ENCODE results near the gene TROAP. TPM values are rescaled to one million over a fixed set of nuclear protein-coding genes. Genes with fewer than 3 reads are reported as not detected.
A peak's percentile ranks its signal among the peaks of the same experiment; 100 is the strongest.

TROAP gene
- total and polyA plus RNA-seq, 7 experiments from 2014 or later = 0.21 to 58.2 (median 1.3) TPM; not detected in 2

DNA sequence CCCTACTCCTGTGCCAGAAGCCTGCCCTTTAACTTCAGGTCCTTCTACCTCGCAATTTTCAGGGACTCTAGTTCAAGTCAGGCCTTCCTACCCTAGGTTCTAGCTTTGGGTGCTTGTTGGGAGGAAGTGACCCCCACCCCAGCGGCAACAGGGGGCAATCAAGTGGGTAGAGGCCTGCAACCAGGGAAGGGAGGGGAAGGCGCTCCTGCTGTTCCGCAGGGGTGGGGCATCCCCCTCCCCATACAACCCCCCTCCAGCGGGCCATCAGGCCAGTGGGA is 28.3 kb upstream of the TROAP start:
- CTCF ChIA-PET = interaction anchor here (0.5 to 1.6 kb wide), 6 partner anchors 10 to 281 kb away, joined by 3 to 8 read pairs (median 4); no protein-coding TSS in a partner anchor
- H3K36me3 Mint-ChIP-seq = no peaks in the 10 kb centered on the region
- Histone ChIP-seq H3K4me3 (ENCODE audit: low read length) (no peak overlapping the region), H3K9me3 (ENCODE audit: control insufficient read depth in 2 of 3, low read length in 3 of 3) (no peaks in the 10 kb centered on the region), H3K27ac (ENCODE audit: low read depth, low read length) (no peak overlapping the region), H3K4me1 (ENCODE audit: control insufficient read depth in 2 of 2, insufficient read depth in 2 of 2, low read length in 2 of 2) (peaks cover 10 to 11% of the 10 kb centered on the region in 2 donors), H3K27me3 (ENCODE audit: control insufficient read depth in 2 of 2, insufficient read depth in 2 of 2, low read length in 2 of 2) (peaks cover 0 to 28% of the 10 kb centered on the region in 2 donors), H3K36me3 (ENCODE audit: control insufficient read depth in 2 of 3, insufficient read depth in 3 of 3, low read length in 3 of 3) (no peaks in the 10 kb centered on the region)
- peak overlapping the region in 1 of 10 donors; percentile 80 for H3K4me3 Mint-ChIP-seq
- POLR2A ChIA-PET = interaction anchor here (0.6 kb wide), 1 partner anchor 394 kb away, joined by 3 read pairs; no protein-coding TSS in a partner anchor
- DNase-seq (no peak), ATAC-seq (no peak)
- peaks cover 0 to 2% (median 0%) of the 10 kb centered on the region in 11 donors for H3K9me3 Mint-ChIP-seq
- no peak overlapping the region for H3K27ac Mint-ChIP-seq
- peaks cover 7 to 27% (median 21%) of the 10 kb centered on the region in 7 donors for H3K4me1 Mint-ChIP-seq
- peaks cover 32 to 71% (median 40%) of the 10 kb centered on the region in 5 donors for H3K27me3 Mint-ChIP-seq
- intact Hi-C loops (cut with micrococcal nuclease) = no loop called here

DNA sequence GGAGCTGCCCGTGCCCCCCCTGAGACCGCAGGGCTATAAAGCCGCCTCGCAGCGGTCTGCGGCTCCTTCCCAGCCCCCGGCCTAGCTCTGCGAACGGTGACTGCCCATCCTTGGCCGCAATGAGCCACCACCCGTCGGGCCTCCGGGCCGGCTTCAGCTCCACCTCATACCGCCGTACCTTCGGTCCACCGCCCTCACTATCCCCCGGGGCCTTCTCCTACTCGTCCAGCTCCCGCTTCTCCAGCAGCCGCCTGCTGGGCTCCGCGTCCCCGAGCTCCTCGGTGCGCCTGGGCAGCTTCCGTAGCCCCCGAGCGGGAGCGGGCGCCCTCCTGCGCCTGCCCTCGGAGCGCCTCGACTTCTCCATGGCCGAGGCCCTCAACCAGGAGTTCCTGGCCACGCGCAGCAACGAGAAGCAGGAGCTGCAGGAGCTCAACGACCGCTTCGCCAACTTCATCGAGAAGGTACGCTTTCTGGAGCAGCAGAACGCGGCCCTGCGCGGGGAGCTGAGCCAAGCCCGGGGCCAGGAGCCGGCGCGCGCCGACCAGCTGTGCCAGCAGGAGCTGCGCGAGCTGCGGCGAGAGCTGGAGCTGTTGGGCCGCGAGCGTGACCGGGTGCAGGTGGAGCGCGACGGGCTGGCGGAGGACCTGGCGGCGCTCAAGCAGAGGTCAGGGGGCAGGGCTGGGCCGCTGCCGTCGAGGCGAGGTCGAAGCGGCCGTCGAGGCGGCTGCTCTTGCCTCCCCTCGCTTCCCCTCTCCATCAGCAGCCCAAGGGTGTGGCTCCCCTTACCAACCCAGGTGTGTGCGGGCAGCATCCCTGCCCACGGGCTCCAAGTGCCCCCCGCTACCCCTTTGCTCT is 27.7 kb upstream of the TROAP start, which contains the start of gene PRPH:
Gene PRPH, plus strand, starts transcription at position 66 of the 855 bp plus-strand sequence. Its CDS starts 54 bp downstream, at position 120.
- Histone ChIP-seq H3K36me3 (ENCODE audit: control insufficient read depth in 2 of 3, insufficient read depth in 3 of 3, low read length in 3 of 3) (no peaks in the 10 kb centered on the region), H3K9me3 (ENCODE audit: control insufficient read depth in 2 of 3, low read length in 3 of 3) (no peaks in the 10 kb centered on the region), H3K4me3 (ENCODE audit: low read length) (no peak within 1 kb of the TSS), H3K4me1 (ENCODE audit: control insufficient read depth in 2 of 2, insufficient read depth in 2 of 2, low read length in 2 of 2) (peaks cover 10 to 11% of the 10 kb centered on the region in 2 donors), H3K27ac (ENCODE audit: low read depth, low read length) (no peak within 1 kb of the TSS), H3K27me3 (ENCODE audit: control insufficient read depth in 2 of 2, insufficient read depth in 2 of 2, low read length in 2 of 2) (peaks cover 0 to 28% of the 10 kb centered on the region in 2 donors)
- Mint-ChIP-seq H3K27me3 (peaks cover 32 to 70% (median 40%) of the 10 kb centered on the region in 5 donors), H3K27ac (no peak within 1 kb of the TSS), H3K4me3 (peak within 1 kb of the TSS in 2 of 10 donors; percentile 16 to 80), H3K36me3 (no peaks in the 10 kb centered on the region), H3K9me3 (peaks cover 0 to 2% (median 0%) of the 10 kb centered on the region in 11 donors), H3K4me1 (peaks cover 7 to 27% (median 21%) of the 10 kb centered on the region in 7 donors)
- ChIA-PET POLR2A (interaction anchor here (0.6 kb wide), 1 partner anchor 394 kb away, joined by 3 read pairs; no protein-coding TSS in a partner anchor), CTCF (interaction anchor here (0.5 to 1.6 kb wide), 7 partner anchors 8 to 280 kb away, joined by 3 to 8 read pairs (median 4); no protein-coding TSS in a partner anchor)
- intact Hi-C loops (cut with micrococcal nuclease) = no loop called here
- no peak for DNase-seq
- no peak for ATAC-seq

DNA sequence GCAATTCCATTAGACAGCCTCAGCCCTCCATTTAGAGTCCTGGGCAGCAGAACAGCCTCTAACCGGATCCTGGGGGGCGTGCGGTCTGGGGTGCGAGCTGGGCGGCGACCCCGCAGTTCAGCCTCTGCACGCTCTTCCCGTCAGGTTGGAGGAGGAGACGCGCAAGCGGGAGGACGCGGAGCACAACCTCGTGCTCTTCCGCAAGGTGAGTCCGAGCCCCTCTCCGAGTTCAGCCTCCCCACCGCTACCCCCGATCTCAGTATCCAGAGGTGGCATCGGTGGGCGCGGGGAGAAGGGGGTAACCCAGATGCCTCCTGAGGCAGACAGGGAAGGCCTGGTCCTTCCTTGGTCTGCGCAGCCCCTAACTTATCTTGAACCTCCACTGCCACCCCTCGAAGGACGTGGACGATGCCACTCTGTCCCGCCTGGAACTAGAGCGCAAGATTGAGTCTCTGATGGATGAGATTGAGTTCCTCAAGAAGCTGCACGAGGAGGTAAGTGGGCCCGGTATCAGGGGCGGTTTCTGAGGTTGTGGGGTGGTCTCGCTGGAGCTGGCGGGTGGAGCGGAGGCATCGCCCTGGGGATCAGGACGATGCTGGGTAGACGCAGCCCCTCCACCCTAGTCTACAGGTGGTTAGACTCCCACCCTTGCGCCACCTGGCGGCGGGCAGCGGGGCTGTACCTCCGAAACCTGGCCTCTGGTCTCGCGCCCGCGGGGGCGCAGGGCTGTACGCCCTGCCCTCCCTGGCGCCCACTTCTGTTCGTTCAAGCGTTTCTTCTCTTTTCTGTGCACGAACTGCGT is 26.8 kb upstream of the TROAP start:
- Mint-ChIP-seq H3K27ac (no peak overlapping the region), H3K9me3 (peaks cover 0 to 2% (median 0%) of the 10 kb centered on the region in 11 donors), H3K4me1 (peaks cover 7 to 27% (median 21%) of the 10 kb centered on the region in 7 donors), H3K27me3 (peaks cover 38 to 68% (median 46%) of the 10 kb centered on the region in 5 donors), H3K4me3 (peak overlapping the region; percentile 57 to 83 (median 74)), H3K36me3 (no peaks in the 10 kb centered on the region)
- CTCF ChIA-PET = interaction anchor here (0.6 to 1.6 kb wide), 4 partner anchors 9 to 145 kb away, joined by 3 to 4 read pairs (median 4); partner anchors contain the start of gene C1QL4
- Histone ChIP-seq H3K4me3 (ENCODE audit: low read length) (peak overlapping the region; percentile 36), H3K9me3 (ENCODE audit: control insufficient read depth in 2 of 3, low read length in 3 of 3) (no peaks in the 10 kb centered on the region), H3K27ac (ENCODE audit: low read depth, low read length) (no peak overlapping the region), H3K27me3 (ENCODE audit: control insufficient read depth in 2 of 2, insufficient read depth in 2 of 2, low read length in 2 of 2) (peaks cover 0 to 28% of the 10 kb centered on the region in 2 donors), H3K4me1 (ENCODE audit: control insufficient read depth in 2 of 2, insufficient read depth in 2 of 2, low read length in 2 of 2) (peaks cover 10 to 11% of the 10 kb centered on the region in 2 donors), H3K36me3 (ENCODE audit: control insufficient read depth in 2 of 3, insufficient read depth in 3 of 3, low read length in 3 of 3) (no peaks in the 10 kb centered on the region)
- ATAC-seq (peak; percentile 82), DNase-seq (peak; percentile 37 to 75 (median 58))
- intact Hi-C loops (cut with micrococcal nuclease) = loop anchor here (1.0 to 2.0 kb wide), 3 partner anchors 8 to 47 kb away; partner anchors contain the start of gene TROAP (in 1 of the 2)
- POLR2A ChIA-PET = interaction anchor here (1.2 kb wide), 1 partner anchor 37 kb away, joined by 4 read pairs; no protein-coding TSS in a partner anchor

DNA sequence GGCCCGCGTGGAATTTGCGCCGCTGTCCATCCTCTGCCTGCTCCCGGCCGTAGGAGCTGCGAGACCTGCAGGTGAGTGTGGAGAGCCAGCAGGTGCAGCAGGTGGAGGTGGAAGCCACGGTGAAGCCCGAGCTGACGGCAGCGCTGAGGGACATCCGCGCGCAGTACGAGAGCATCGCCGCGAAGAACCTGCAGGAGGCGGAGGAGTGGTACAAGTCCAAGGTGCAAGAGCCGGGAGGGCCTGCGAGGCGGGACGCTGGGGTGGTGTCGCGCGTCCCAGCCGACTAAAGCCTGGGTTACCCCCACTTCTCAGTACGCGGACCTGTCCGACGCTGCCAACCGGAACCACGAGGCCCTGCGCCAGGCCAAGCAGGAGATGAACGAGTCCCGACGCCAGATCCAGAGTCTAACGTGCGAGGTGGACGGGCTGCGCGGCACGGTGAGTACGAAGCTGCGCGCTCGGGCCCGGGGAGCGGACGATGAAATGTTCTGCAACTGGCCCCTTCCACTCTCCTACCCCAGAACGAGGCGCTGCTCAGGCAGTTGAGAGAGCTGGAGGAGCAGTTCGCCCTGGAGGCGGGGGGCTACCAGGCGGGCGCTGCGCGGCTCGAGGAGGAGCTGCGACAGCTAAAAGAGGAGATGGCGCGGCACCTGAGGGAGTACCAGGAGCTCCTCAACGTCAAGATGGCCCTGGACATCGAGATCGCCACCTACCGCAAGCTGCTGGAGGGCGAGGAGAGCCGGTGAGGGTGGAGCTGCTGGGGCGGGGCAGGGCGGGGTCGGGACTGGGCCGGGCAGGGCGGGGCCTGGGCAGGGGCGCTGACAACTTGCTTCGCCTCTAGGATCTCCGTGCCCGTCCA is 26.0 kb upstream of the TROAP start:
- Histone ChIP-seq H3K27ac (ENCODE audit: low read depth, low read length) (no peak overlapping the region), H3K9me3 (ENCODE audit: control insufficient read depth in 2 of 3, low read length in 3 of 3) (no peaks in the 10 kb centered on the region), H3K36me3 (ENCODE audit: control insufficient read depth in 2 of 3, insufficient read depth in 3 of 3, low read length in 3 of 3) (no peaks in the 10 kb centered on the region), H3K27me3 (ENCODE audit: control insufficient read depth in 2 of 2, insufficient read depth in 2 of 2, low read length in 2 of 2) (peaks cover 0 to 28% of the 10 kb centered on the region in 2 donors), H3K4me3 (ENCODE audit: low read length) (peak overlapping the region; percentile 36), H3K4me1 (ENCODE audit: control insufficient read depth in 2 of 2, insufficient read depth in 2 of 2, low read length in 2 of 2) (peaks cover 10 to 11% of the 10 kb centered on the region in 2 donors)
- ATAC-seq = peak; percentile 61
- Mint-ChIP-seq H3K4me3 (peak overlapping the region; percentile 59 to 83 (median 74)), H3K27me3 (peaks cover 39 to 64% (median 48%) of the 10 kb centered on the region in 5 donors), H3K9me3 (peaks cover 0 to 2% (median 0%) of the 10 kb centered on the region in 11 donors), H3K4me1 (peaks cover 7 to 27% (median 25%) of the 10 kb centered on the region in 7 donors), H3K36me3 (no peaks in the 10 kb centered on the region), H3K27ac (no peak overlapping the region)
- DNase-seq = peak in 4 of 9 donors; percentile 39 to 55 (median 40)
- intact Hi-C loops (cut with micrococcal nuclease) = loop anchor here (1.0 to 2.0 kb wide), 4 partner anchors 9 to 46 kb away; partner anchors contain the start of gene TROAP (in 1 of the 2)
- ChIA-PET POLR2A (interaction anchor here (1.2 kb wide), 1 partner anchor 36 kb away, joined by 4 read pairs; no protein-coding TSS in a partner anchor), CTCF (interaction anchor here (1.0 to 1.6 kb wide), 4 partner anchors 8 to 257 kb away, joined by 3 to 4 read pairs (median 3); partner anchors contain the start of gene C1QL4)

DNA sequence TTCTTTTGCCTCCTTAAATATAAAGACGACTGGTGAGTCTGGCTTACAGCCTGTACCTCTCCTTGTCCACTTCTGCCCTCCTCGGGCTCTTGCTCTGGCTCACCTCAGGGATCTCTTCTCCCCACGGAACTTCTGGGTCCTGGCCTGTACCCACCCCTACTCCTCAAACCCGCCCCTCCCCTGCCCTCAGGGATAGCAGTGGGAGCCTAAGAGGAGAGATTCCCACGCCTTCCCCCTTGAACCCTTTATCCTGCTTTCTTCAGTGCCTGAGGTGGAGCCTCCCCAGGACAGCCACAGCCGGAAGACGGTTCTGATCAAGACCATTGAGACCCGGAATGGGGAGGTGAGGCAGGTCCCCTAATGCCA is 25.4 kb upstream of the TROAP start:
- Mint-ChIP-seq H3K4me3 (peak overlapping the region; percentile 4 to 80 (median 57)), H3K9me3 (peaks cover 0 to 2% (median 0%) of the 10 kb centered on the region in 11 donors), H3K27ac (no peak overlapping the region), H3K36me3 (no peaks in the 10 kb centered on the region), H3K4me1 (peaks cover 7 to 27% (median 25%) of the 10 kb centered on the region in 7 donors), H3K27me3 (peaks cover 41 to 62% (median 49%) of the 10 kb centered on the region in 5 donors)
- intact Hi-C loops (cut with micrococcal nuclease) = loop anchor here (1.0 to 2.0 kb wide), 3 partner anchors 25 to 45 kb away; partner anchors contain the start of gene TROAP (in 1 of the 2)
- ChIA-PET POLR2A (interaction anchor here (1.2 kb wide), 1 partner anchor 36 kb away, joined by 4 read pairs; no protein-coding TSS in a partner anchor), CTCF (interaction anchor here (1.0 to 1.6 kb wide), 3 partner anchors 9 to 257 kb away, joined by 3 to 4 read pairs (median 3); partner anchors contain the start of gene C1QL4)
- peaks cover 0 to 28% of the 10 kb centered on the region in 2 donors for H3K27me3 ChIP-seq (ENCODE audit: control insufficient read depth in 2 of 2, insufficient read depth in 2 of 2, low read length in 2 of 2)
- H3K36me3 ChIP-seq (ENCODE audit: control insufficient read depth in 2 of 3, insufficient read depth in 3 of 3, low read length in 3 of 3) = no peaks in the 10 kb centered on the region
- no peak overlapping the region for H3K27ac ChIP-seq (ENCODE audit: low read depth, low read length)
- ATAC-seq = no peak
- H3K9me3 ChIP-seq (ENCODE audit: control insufficient read depth in 2 of 3, low read length in 3 of 3) = no peaks in the 10 kb centered on the region
- H3K4me1 ChIP-seq (ENCODE audit: control insufficient read depth in 2 of 2, insufficient read depth in 2 of 2, low read length in 2 of 2) = peaks cover 10 to 11% of the 10 kb centered on the region in 2 donors
- no peak for DNase-seq
- no peak overlapping the region for H3K4me3 ChIP-seq (ENCODE audit: low read length)
